ENCODE data around the gene RABAC1. TPM values are rescaled to one million over a fixed set of nuclear protein-coding genes. Genes with fewer than 3 reads are reported as not detected.

Gene RABAC1
- total and polyA plus RNA-seq, 9 of the 15 experiments (the other 6 are each of a cell fraction or from before 2014, with no cell fraction given) = 2.4 to 28.1 (median 9.3) TPM

GRCh38 chr19:41990028-41990427 is 30.9 kb upstream of the RABAC1 start:
- TF ChIP-seq SFPQ (IDR thresholded peaks at IDR 0.05; ENCODE audit: low read depth, low read length) = no peak
- TF ChIP-seq POLR3G (IDR thresholded peaks at IDR 0.05; ENCODE audit: extremely low read depth, insufficient read length, insufficient replicate concordance) = no peak
- TF ChIP-seq, protein P1, sequence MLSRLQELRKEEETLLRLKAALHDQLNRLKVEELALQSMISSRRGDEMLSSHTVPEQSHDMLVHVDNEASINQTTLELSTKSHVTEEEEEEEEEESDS (CRISPR knock-in tag; IDR thresholded peaks at IDR 0.05) = no peak
- no peak for TF ChIP-seq KAT8 (IDR thresholded peaks at IDR 0.05; ENCODE audit: low read depth)
- TF ChIP-seq ZNF431 (CRISPR knock-in tag; IDR thresholded peaks at IDR 0.05) = no peak
- TF ChIP-seq THAP7 (CRISPR knock-in tag; IDR thresholded peaks at IDR 0.05) = no peak
- no peak for TF ChIP-seq IRF2 (CRISPR knock-in tag; IDR thresholded peaks at IDR 0.05)
- no peak for TF ChIP-seq WHSC1 (IDR thresholded peaks at IDR 0.05; ENCODE audit: low read length)
- no peak for TF ChIP-seq ZFP1 (CRISPR knock-in tag; IDR thresholded peaks at IDR 0.05)
- no peak for TF ChIP-seq FIP1L1 (IDR thresholded peaks at IDR 0.05; ENCODE audit: low read depth, low read length, poor library complexity, severe bottlenecking)
- TF ChIP-seq BRCA1 (IDR thresholded peaks at IDR 0.05) = no peak
- TF ChIP-seq BRCA1 (CRISPR knock-in tag; IDR thresholded peaks at IDR 0.05) = no peak
- TF ChIP-seq SIN3B (IDR thresholded peaks at IDR 0.05; ENCODE audit: low read depth) = no peak
- TF ChIP-seq ZNF354B (CRISPR knock-in tag; IDR thresholded peaks at IDR 0.05) = no peak
- TF ChIP-seq CC2D1A (IDR thresholded peaks at IDR 0.05) = no peak
- no peak for TF ChIP-seq MYC (IDR thresholded peaks at IDR 0.05; ENCODE audit: low read depth, low read length)
- no peak for TF ChIP-seq MYC (CRISPR knock-in tag; IDR thresholded peaks at IDR 0.05; ENCODE audit: borderline replicate concordance, low read depth)
- TF ChIP-seq BRD4 (IDR thresholded peaks at IDR 0.05) = no peak
- TF ChIP-seq CEBPG (CRISPR knock-in tag; IDR thresholded peaks at IDR 0.05) = no peak
- TF ChIP-seq CEBPG (tag; conservative IDR thresholded peaks at IDR 0.05 in 1 of 2, IDR thresholded peaks at IDR 0.05 in 1 of 2) = no peak
- TF ChIP-seq NFATC3 (IDR thresholded peaks at IDR 0.05) = no peak
- Histone ChIP-seq H3K27me3 (ENCODE audit: control insufficient read depth in 2 of 2, insufficient read depth in 2 of 2, low read length in 2 of 2) (peaks cover 26 to 65% of the 10 kb centered on the region in 2 experiments), H3K4me1 (replicated peaks in 1 of 2; ENCODE audit: control insufficient read depth in 2 of 2, insufficient read depth in 2 of 2, low read length in 2 of 2) (peaks cover 0 to 24% of the 10 kb centered on the region in 2 experiments; a peak in 2 of 5 replicates), H3K9me3 (replicated peaks; ENCODE audit: control insufficient read depth, insufficient read depth, low read depth, low read length) (no peaks in the 10 kb centered on the region), H3K27ac (ENCODE audit: extremely low read depth, low read depth, low read length) (no peak overlapping the region), H3K9ac (ENCODE audit: insufficient read depth in 1 of 2, low read depth in 2 of 2, low read length in 2 of 2) (no peak overlapping the region), H3K9me1 (ENCODE audit: control insufficient read depth, insufficient read depth, low read length) (no peaks in the 10 kb centered on the region), H3K4me3 (no peak overlapping the region), H3K79me2 (ENCODE audit: control insufficient read depth, insufficient read depth, low read length) (no peaks in the 10 kb centered on the region), H3K4me2 (ENCODE audit: insufficient read depth, low read length) (no peak overlapping the region), H3K36me3 (ENCODE audit: control insufficient read depth, insufficient read depth, low read length) (no peaks in the 10 kb centered on the region), H4K20me1 (replicated peaks; ENCODE audit: control insufficient read depth, insufficient read depth, low read length) (peaks cover 2% of the 10 kb centered on the region), H2AFZ (ENCODE audit: low read depth, low read length) (no peak overlapping the region)
- intact Hi-C loops (cut with micrococcal nuclease) (no loop called here), in situ Hi-C loops (cut with MboI) (no loop called here)
- ChIA-PET POLR2A (no interaction called here), CTCF (ENCODE audit: low intra/inter-chr PET ratio) (no interaction called here)
- WGBS (ENCODE audit: insufficient coverage, low coverage, missing lambda C conversion rate) = 7% methylated on average over 3 of the region's 4 CpGs
- no peak for FAIRE-seq
- no peak for ATAC-seq
- no peak for DNase-seq (ENCODE audit: extremely low read depth in 1 of 4, low spot score in 3 of 4)
- BruUV-seq (replicated peaks) = no TSS peak
